Left ventricle myocardium inferior (tissue), 1 donor: ENCODE results near the gene MEI1. TPM values are rescaled to one million over a fixed set of nuclear protein-coding genes. Genes with fewer than 3 reads are reported as not detected.

Source experiments
- DNase-seq: peaks from one replicate; pipeline ENCODE4 v3.0.0-alpha.2; 2020
- H3K27ac ChIP-seq: fragments of 200-600 bp; replicated peaks from 2 replicates; pipeline ENCODE4 v1.8.0; 2021
- H3K27me3 ChIP-seq: fragments of 200-600 bp; 2 replicates; pipeline ENCODE4 v1.8.0; 2021; ENCODE audit warnings: low read depth
- H3K36me3 ChIP-seq: fragments of 200-600 bp; 2 replicates; pipeline ENCODE4 v1.8.0; 2021
- H3K4me1 ChIP-seq: fragments of 200-600 bp; 2 replicates; pipeline ENCODE4 v1.8.0; 2021
- H3K4me3 ChIP-seq: fragments of 200-600 bp; 2 replicates; pipeline ENCODE4 v1.8.0; 2021; ENCODE audit warnings: mild to moderate bottlenecking, moderate library complexity
- H3K9me3 ChIP-seq: fragments of 200-600 bp; replicated peaks from 2 replicates; pipeline ENCODE4 v1.8.0; 2021
- CTCF ChIP-seq: fragments of 200-600 bp; IDR thresholded peaks from 2 replicates; pipeline ENCODE4 v1.8.0; 2021; ENCODE audit warnings: antibody characterized with exemption, mild to moderate bottlenecking, borderline replicate concordance
- intact Hi-C: fragments of 100-400 bp; cut with micrococcal nuclease; formaldehyde crosslinking; loops from one replicate; pipeline ENCODE4 v1.11.0; 2022
- total RNA-seq: library from RNA; stranded (reverse); fragmentation: NEBNext Ultra II Directional; extraction: Animal tissue kit (Norgen Biotek cat#: 25700); gene quantifications from one replicate; pipeline ENCODE4 v1.2.1, GENCODE V29; 2021
- donor health status: DM: no; HTN: yes; CAD: no; lungs with severe emphysema.

The MEI1 gene
- total RNA-seq, 1 donor from 2014 or later: 0.74 TPM

DNA sequence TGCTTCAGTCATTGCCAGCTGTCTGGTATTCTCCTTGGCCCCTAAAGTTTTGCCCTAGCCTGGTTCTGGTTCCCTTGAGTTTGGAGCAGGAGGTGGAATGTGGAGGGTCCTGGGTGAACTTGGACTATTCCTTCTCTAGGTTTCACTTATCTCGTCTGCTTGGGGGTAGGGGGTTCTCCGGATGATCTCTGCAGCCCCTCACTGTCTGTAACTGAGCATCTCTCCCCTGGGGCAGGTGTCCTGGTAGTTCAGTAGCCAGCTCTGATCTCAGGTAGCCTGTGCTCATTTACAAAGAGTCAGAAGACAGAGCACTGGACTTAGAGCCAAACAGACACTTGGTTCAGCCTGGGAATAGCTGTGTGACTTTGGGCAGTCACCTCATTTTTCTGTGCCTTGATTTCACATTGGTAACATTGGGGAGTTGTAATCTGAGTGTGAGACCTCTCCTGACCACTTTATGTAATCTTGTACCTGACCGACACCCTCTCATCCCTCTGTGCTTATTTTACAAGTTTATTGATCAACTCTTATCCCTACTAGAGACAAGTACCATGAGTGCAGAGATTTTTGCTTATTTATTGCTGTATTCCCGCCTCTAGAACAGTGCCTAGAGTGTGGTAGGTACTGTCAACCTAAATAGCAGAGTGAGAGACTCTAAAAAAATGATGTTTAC, 102.0 kb downstream of the MEI1 start:
- H3K27me3 ChIP-seq: no peaks in the 10 kb centered on the region
- no peaks in the 10 kb centered on the region for H3K9me3 ChIP-seq
- H3K4me3 ChIP-seq: peak overlapping the region; percentile 81
- peaks cover 30% of the 10 kb centered on the region for H3K4me1 ChIP-seq
- intact Hi-C loops: no loop called here
- no peak for TF ChIP-seq CTCF
- no peaks in the 10 kb centered on the region for H3K36me3 ChIP-seq
- no peak for DNase-seq
- peak overlapping the region; percentile 90 for H3K27ac ChIP-seq

GRCh38 chr22:41801886-41802285, 102.6 kb downstream of the MEI1 start:
- Histone ChIP-seq H3K4me1 (peaks cover 30% of the 10 kb centered on the region), H3K27me3 (no peaks in the 10 kb centered on the region), H3K27ac (no peak overlapping the region), H3K9me3 (no peaks in the 10 kb centered on the region), H3K4me3 (no peak overlapping the region), H3K36me3 (no peaks in the 10 kb centered on the region)
- DNase-seq: no peak
- no peak for TF ChIP-seq CTCF
- intact Hi-C loops: no loop called here

GRCh38 chr22:41805639-41806038, 106.3 kb downstream of the MEI1 start:
- no peaks in the 10 kb centered on the region for H3K27me3 ChIP-seq
- no peak overlapping the region for H3K27ac ChIP-seq
- no peak for TF ChIP-seq CTCF
- H3K4me3 ChIP-seq: no peak overlapping the region
- peaks cover 6% of the 10 kb centered on the region for H3K36me3 ChIP-seq
- DNase-seq: no peak
- H3K4me1 ChIP-seq: peaks cover 15% of the 10 kb centered on the region
- intact Hi-C loops: no loop called here
- H3K9me3 ChIP-seq: no peaks in the 10 kb centered on the region

GRCh38 chr22:41808400-41808799, 109.1 kb downstream of the MEI1 start:
- no peak for TF ChIP-seq CTCF
- no peak overlapping the region for H3K27ac ChIP-seq

GRCh38 chr22:41810022-41810421, 110.7 kb downstream of the MEI1 start:
- Histone ChIP-seq H3K9me3 (no peaks in the 10 kb centered on the region), H3K4me3 (no peak overlapping the region), H3K36me3 (peaks cover 30% of the 10 kb centered on the region), H3K27me3 (no peaks in the 10 kb centered on the region), H3K4me1 (no peaks in the 10 kb centered on the region), H3K27ac (no peak overlapping the region)
- intact Hi-C loops: no loop called here
- no peak for TF ChIP-seq CTCF
- no peak for DNase-seq

More at GRCh38 chr22:41808400-41808799, 109.1 kb downstream of the MEI1 start:
- Histone ChIP-seq H3K4me1 (no peaks in the 10 kb centered on the region), H3K4me3 (no peak overlapping the region), H3K9me3 (no peaks in the 10 kb centered on the region), H3K27me3 (no peaks in the 10 kb centered on the region), H3K36me3 (peaks cover 18% of the 10 kb centered on the region)
- intact Hi-C loops: no loop called here
- no peak for DNase-seq
